GM23338 (cell line): ENCODE measurements around the gene CBFA2T2.

Experiments
- CREB1 ChIP-seq: fragments of 250-450 bp; sonication (Bioruptor Pico); IDR thresholded peaks from 2 replicates; pipeline ENCODE4 v1.5.0; 2020; ENCODE audit warnings: low read depth, mild to moderate bottlenecking, moderate library complexity
- EZH2 ChIP-seq: fragments of 200-600 bp; sonication (generic); IDR thresholded peaks from one replicate; pipeline ENCODE4 v1.8.0; 2017; ENCODE audit warnings: antibody characterized with exemption, mild to moderate bottlenecking, low read depth; ENCODE audit not compliant: unreplicated experiment
- EZH2phosphoT487 ChIP-seq: fragments of 200-600 bp; sonication (generic); IDR thresholded peaks from one replicate; pipeline ENCODE4 v1.8.1; 2018; ENCODE audit warnings: antibody characterized with exemption; ENCODE audit not compliant: unreplicated experiment
- JUNB ChIP-seq: IDR thresholded peaks from one replicate; pipeline ENCODE4 v1.6.1; 2016; ENCODE audit warnings: antibody characterized with exemption; ENCODE audit not compliant: unreplicated experiment
- NANOG ChIP-seq: IDR thresholded peaks from 2 replicates; pipeline ENCODE4 v1.6.1; 2016; ENCODE audit warnings: antibody characterized with exemption, borderline replicate concordance
- POLR2AphosphoS5 ChIP-seq: IDR thresholded peaks from 2 replicates; pipeline ENCODE4 v1.6.1; 2016; ENCODE audit warnings: antibody characterized with exemption, low read depth
- STAT1 ChIP-seq: IDR thresholded peaks from one replicate; pipeline ENCODE4 v1.6.1; 2016; ENCODE audit warnings: antibody characterized with exemption; ENCODE audit not compliant: unreplicated experiment
- TF ChIP-seq, protein P1 (sequence below), 2 experiments: fragments of 200-600 bp in 1 of 2; sonication (generic) in 1 of 2; conservative IDR thresholded peaks; 2 replicates each; pipeline versions ENCODE4 v1.5.1 to v1.6.1; 2016 to 2017; ENCODE audit warnings: antibody characterized with exemption in 2 of 2, low read depth in 2 of 2, mild to moderate bottlenecking in 2 of 2, moderate library complexity in 1 of 2
- TF ChIP-seq, protein P2 (sequence below): IDR thresholded peaks from one replicate; pipeline ENCODE4 v1.6.1; 2018; ENCODE audit warnings: antibody characterized with exemption; ENCODE audit not compliant: unreplicated experiment
- TF ChIP-seq, protein P3 (sequence below): IDR thresholded peaks from 2 replicates; pipeline ENCODE4 v1.6.1; 2016; ENCODE audit warnings: antibody characterized with exemption

DNA sequence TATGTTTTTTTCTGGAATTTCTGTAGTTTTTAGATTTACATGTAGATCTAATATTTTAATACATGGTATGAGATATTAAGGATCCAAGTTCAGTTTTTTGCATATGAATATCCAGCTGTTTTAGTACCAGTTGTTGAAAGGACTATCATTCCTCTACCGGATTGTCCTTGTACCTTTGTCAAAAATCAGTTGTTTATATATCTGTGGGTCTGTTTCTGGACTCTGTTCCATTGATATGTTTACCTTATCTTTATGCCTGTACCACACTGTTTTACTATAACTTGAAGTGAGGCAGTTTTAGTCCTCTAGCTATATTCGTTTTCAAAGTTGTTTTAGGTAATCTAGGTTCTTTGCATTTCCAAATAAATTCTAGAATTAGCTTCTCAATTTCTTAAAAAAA, 47.7 kb downstream of the CBFA2T2 start:
- TF ChIP-seq, protein P1, sequence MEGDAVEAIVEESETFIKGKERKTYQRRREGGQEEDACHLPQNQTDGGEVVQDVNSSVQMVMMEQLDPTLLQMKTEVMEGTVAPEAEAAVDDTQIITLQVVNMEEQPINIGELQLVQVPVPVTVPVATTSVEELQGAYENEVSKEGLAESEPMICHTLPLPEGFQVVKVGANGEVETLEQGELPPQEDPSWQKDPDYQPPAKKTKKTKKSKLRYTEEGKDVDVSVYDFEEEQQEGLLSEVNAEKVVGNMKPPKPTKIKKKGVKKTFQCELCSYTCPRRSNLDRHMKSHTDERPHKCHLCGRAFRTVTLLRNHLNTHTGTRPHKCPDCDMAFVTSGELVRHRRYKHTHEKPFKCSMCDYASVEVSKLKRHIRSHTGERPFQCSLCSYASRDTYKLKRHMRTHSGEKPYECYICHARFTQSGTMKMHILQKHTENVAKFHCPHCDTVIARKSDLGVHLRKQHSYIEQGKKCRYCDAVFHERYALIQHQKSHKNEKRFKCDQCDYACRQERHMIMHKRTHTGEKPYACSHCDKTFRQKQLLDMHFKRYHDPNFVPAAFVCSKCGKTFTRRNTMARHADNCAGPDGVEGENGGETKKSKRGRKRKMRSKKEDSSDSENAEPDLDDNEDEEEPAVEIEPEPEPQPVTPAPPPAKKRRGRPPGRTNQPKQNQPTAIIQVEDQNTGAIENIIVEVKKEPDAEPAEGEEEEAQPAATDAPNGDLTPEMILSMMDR (conservative IDR thresholded peaks at IDR 0.05; ENCODE audit: low read depth in 2 of 2): no peak
- no peak for TF ChIP-seq EZH2
- TF ChIP-seq, protein P2, sequence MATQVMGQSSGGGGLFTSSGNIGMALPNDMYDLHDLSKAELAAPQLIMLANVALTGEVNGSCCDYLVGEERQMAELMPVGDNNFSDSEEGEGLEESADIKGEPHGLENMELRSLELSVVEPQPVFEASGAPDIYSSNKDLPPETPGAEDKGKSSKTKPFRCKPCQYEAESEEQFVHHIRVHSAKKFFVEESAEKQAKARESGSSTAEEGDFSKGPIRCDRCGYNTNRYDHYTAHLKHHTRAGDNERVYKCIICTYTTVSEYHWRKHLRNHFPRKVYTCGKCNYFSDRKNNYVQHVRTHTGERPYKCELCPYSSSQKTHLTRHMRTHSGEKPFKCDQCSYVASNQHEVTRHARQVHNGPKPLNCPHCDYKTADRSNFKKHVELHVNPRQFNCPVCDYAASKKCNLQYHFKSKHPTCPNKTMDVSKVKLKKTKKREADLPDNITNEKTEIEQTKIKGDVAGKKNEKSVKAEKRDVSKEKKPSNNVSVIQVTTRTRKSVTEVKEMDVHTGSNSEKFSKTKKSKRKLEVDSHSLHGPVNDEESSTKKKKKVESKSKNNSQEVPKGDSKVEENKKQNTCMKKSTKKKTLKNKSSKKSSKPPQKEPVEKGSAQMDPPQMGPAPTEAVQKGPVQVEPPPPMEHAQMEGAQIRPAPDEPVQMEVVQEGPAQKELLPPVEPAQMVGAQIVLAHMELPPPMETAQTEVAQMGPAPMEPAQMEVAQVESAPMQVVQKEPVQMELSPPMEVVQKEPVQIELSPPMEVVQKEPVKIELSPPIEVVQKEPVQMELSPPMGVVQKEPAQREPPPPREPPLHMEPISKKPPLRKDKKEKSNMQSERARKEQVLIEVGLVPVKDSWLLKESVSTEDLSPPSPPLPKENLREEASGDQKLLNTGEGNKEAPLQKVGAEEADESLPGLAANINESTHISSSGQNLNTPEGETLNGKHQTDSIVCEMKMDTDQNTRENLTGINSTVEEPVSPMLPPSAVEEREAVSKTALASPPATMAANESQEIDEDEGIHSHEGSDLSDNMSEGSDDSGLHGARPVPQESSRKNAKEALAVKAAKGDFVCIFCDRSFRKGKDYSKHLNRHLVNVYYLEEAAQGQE: no peak
- TF ChIP-seq EZH2phosphoT487: no peak
- TF ChIP-seq POLR2AphosphoS5: no peak
- TF ChIP-seq, protein P3, sequence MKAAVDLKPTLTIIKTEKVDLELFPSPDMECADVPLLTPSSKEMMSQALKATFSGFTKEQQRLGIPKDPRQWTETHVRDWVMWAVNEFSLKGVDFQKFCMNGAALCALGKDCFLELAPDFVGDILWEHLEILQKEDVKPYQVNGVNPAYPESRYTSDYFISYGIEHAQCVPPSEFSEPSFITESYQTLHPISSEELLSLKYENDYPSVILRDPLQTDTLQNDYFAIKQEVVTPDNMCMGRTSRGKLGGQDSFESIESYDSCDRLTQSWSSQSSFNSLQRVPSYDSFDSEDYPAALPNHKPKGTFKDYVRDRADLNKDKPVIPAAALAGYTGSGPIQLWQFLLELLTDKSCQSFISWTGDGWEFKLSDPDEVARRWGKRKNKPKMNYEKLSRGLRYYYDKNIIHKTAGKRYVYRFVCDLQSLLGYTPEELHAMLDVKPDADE: no peak
- TF ChIP-seq STAT1: no peak
- no peak for TF ChIP-seq CREB1 (CRISPR knock-in tag)
- TF ChIP-seq NANOG: no peak
- no peak for TF ChIP-seq JUNB
